ENCODE data around the gene NECTIN1. TPM values are rescaled to one million over a fixed set of nuclear protein-coding genes. Genes with fewer than 3 reads are reported as not detected.

NECTIN1 gene
- total and polyA plus RNA-seq, 2 donors (not counting 3 experiments of a cell fraction or from before 2014, with no cell fraction given): 10.8 to 23.6 TPM

DNA sequence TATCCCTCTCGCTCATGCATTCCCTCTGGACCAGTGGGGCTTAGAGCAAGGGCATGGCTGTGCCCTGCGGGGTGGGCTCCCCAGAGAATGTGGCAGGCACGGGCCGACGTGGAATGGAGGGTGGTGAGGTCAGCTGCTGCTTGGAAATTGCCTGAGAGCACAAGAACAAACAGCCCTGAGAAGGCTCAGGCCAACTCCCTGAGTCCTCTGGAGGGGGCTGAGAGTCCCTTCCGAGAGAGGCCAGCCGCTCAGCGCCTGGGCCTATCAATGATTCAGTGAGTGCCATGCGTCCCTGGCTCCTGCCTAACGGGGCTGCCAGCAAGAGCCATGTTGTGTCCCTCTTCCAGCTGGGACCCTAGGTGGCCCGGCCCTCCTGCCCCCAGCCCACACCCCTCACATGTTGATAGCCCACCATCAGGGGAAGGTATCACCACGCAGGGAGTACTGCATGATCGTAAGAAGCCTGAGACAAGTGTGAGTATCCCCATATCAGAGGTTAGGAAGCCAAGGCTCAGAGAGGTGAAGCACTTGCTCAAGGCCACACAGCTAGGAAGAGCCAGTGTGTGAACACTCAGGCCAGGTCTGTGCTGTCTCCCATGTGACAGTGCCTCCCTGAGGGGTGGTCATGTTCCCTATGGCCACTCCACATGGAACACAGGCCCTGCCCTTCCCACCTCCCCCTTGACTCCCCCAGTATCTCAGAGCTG, 55.8 kb downstream of the NECTIN1 start:
- no peak for TF ChIP-seq JUN (IDR thresholded peaks at IDR 0.05; ENCODE audit: borderline replicate concordance, insufficient read depth, insufficient read length, low read depth)
- TF ChIP-seq, protein P1, sequence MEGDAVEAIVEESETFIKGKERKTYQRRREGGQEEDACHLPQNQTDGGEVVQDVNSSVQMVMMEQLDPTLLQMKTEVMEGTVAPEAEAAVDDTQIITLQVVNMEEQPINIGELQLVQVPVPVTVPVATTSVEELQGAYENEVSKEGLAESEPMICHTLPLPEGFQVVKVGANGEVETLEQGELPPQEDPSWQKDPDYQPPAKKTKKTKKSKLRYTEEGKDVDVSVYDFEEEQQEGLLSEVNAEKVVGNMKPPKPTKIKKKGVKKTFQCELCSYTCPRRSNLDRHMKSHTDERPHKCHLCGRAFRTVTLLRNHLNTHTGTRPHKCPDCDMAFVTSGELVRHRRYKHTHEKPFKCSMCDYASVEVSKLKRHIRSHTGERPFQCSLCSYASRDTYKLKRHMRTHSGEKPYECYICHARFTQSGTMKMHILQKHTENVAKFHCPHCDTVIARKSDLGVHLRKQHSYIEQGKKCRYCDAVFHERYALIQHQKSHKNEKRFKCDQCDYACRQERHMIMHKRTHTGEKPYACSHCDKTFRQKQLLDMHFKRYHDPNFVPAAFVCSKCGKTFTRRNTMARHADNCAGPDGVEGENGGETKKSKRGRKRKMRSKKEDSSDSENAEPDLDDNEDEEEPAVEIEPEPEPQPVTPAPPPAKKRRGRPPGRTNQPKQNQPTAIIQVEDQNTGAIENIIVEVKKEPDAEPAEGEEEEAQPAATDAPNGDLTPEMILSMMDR (IDR thresholded peaks at IDR 0.05; ENCODE audit: extremely low read depth in 1 of 2, insufficient read depth in 1 of 2, low read depth in 1 of 2, low read length in 2 of 2): no peak
- TF ChIP-seq, protein P2, sequence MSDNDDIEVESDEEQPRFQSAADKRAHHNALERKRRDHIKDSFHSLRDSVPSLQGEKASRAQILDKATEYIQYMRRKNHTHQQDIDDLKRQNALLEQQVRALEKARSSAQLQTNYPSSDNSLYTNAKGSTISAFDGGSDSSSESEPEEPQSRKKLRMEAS (IDR thresholded peaks at IDR 0.05; ENCODE audit: insufficient read depth, insufficient read length): no peak
- dilution Hi-C loops (cut with MboI; ENCODE audit: extremely low pct_ligation_motif_present, low sequenced_read_pairs) (no loop called here), intact Hi-C loops (cut with micrococcal nuclease) (no loop called here)
- no TSS peak for BruUV-seq (replicated peaks)
- Histone ChIP-seq H4K20me1 (replicated peaks; ENCODE audit: control insufficient read depth, extremely low read depth, insufficient read depth, low read length) (no peaks in the 10 kb centered on the region), H3K4me1 (ENCODE audit: control insufficient read depth, extremely low read depth, insufficient read depth, low read length) (peaks cover 26% of the 10 kb centered on the region), H3K4me3 (replicated peaks in 1 of 3; ENCODE audit: insufficient read depth in 1 of 3, low read depth in 1 of 3, low read length in 3 of 3) (no peak overlapping the region), H3K4me2 (ENCODE audit: insufficient read depth, low read length) (no peak overlapping the region), H3K9me1 (replicated peaks; ENCODE audit: control insufficient read depth, extremely low read depth, insufficient read depth, low read length) (no peaks in the 10 kb centered on the region), H3K79me2 (ENCODE audit: control insufficient read depth, insufficient read depth, low read length) (no peaks in the 10 kb centered on the region), H3K27me3 (ENCODE audit: control insufficient read depth in 2 of 2, insufficient read depth in 2 of 2, low read length in 2 of 2) (no peaks in the 10 kb centered on the region), H3K36me3 (ENCODE audit: control insufficient read depth in 2 of 2, extremely low read depth in 1 of 2, insufficient read depth in 2 of 2, low read length in 2 of 2) (peaks cover 0 to 3% of the 10 kb centered on the region in 2 experiments), H2AFZ (ENCODE audit: low read depth, low read length) (no peak overlapping the region), H3K27ac (ENCODE audit: insufficient read depth, low read depth, low read length) (no peak overlapping the region), H3K9me3 (replicated peaks; ENCODE audit: control insufficient read depth, insufficient read depth, low read length) (no peaks in the 10 kb centered on the region), H3K9ac (replicated peaks; ENCODE audit: extremely low read depth, insufficient read depth, low read length) (no peak overlapping the region)
- ChIA-PET POLR2A (no interaction called here), CTCF (interaction anchor here (4.3 to 11.6 kb wide), 2 partner anchors 55 kb away, joined by 47 to 128 read pairs; partner anchors contain the start of gene NECTIN1)
- no peak for FAIRE-seq
- no peak for DNase-seq (ENCODE audit: low read depth, low spot score)

DNA sequence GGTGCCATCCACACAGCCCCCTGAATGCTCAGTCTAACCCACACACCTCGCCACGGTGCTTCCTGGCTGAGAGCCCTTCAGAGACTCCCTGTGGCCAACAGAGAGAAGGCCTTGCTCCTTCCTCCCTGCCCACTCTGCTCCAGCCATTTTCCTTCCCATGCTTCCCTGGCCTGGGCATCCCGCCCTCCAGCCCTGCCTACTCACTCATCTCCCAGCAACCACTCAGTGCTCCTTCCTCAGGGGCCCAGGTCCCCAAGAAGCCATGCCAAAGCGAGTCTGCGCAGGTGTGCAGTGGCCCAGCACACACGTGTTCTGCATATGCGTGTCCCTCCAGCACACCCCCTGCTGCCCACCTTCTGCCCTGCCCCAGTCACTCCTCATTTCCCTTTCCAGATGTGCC, 56.4 kb downstream of the NECTIN1 start:
- Histone ChIP-seq H4K20me1 (replicated peaks; ENCODE audit: control insufficient read depth, extremely low read depth, insufficient read depth, low read length) (no peaks in the 10 kb centered on the region), H3K27me3 (ENCODE audit: control insufficient read depth in 2 of 2, insufficient read depth in 2 of 2, low read length in 2 of 2) (no peaks in the 10 kb centered on the region), H3K4me3 (replicated peaks in 1 of 3; ENCODE audit: insufficient read depth in 1 of 3, low read depth in 1 of 3, low read length in 3 of 3) (no peak overlapping the region), H2AFZ (ENCODE audit: low read depth, low read length) (no peak overlapping the region), H3K27ac (ENCODE audit: insufficient read depth, low read depth, low read length) (no peak overlapping the region), H3K9me1 (replicated peaks; ENCODE audit: control insufficient read depth, extremely low read depth, insufficient read depth, low read length) (no peaks in the 10 kb centered on the region), H3K4me2 (ENCODE audit: insufficient read depth, low read length) (no peak overlapping the region), H3K4me1 (ENCODE audit: control insufficient read depth, extremely low read depth, insufficient read depth, low read length) (peaks cover 26% of the 10 kb centered on the region), H3K79me2 (ENCODE audit: control insufficient read depth, insufficient read depth, low read length) (no peaks in the 10 kb centered on the region), H3K9ac (replicated peaks; ENCODE audit: extremely low read depth, insufficient read depth, low read length) (no peak overlapping the region), H3K9me3 (replicated peaks; ENCODE audit: control insufficient read depth, insufficient read depth, low read length) (no peaks in the 10 kb centered on the region), H3K36me3 (ENCODE audit: control insufficient read depth in 2 of 2, extremely low read depth in 1 of 2, insufficient read depth in 2 of 2, low read length in 2 of 2) (peaks cover 0 to 3% of the 10 kb centered on the region in 2 experiments)
- FAIRE-seq (no peak), DNase-seq (ENCODE audit: low read depth, low spot score) (no peak)
- POLR2A ChIA-PET: no interaction called here
- intact Hi-C loops (cut with micrococcal nuclease) (no loop called here), dilution Hi-C loops (cut with MboI; ENCODE audit: extremely low pct_ligation_motif_present, low sequenced_read_pairs) (no loop called here)
- BruUV-seq (replicated peaks): no TSS peak
- CTCF ChIA-PET: interaction anchor here (11.6 kb wide), 1 partner anchor 55 kb away, joined by 128 read pairs; the partner anchor contains the start of gene NECTIN1
- TF ChIP-seq EZH2 (IDR thresholded peaks at IDR 0.05; ENCODE audit: borderline replicate concordance, low read depth, low read length, severe bottlenecking) (no peak), POLR2AphosphoS5 (IDR thresholded peaks at IDR 0.05; ENCODE audit: insufficient read depth, low read depth, low read length) (no peak), GATA2 (IDR thresholded peaks at IDR 0.05; ENCODE audit: insufficient read depth, insufficient read length, low read depth, low read length) (no peak), MYC (IDR thresholded peaks at IDR 0.05; ENCODE audit: low read depth, low read length) (no peak), POLR2A (IDR thresholded peaks at IDR 0.05; ENCODE audit: low read depth, low read length) (no peak), FOS (IDR thresholded peaks at IDR 0.05; ENCODE audit: borderline replicate concordance, insufficient read depth, low read length) (no peak), JUN (IDR thresholded peaks at IDR 0.05; ENCODE audit: borderline replicate concordance, insufficient read depth, insufficient read length, low read depth) (no peak)
- TF ChIP-seq, protein P2 (IDR thresholded peaks at IDR 0.05; ENCODE audit: insufficient read depth, insufficient read length): no peak
- TF ChIP-seq, protein P1 (IDR thresholded peaks at IDR 0.05; ENCODE audit: extremely low read depth in 1 of 2, insufficient read depth in 1 of 2, low read depth in 1 of 2, low read length in 2 of 2): no peak

All from endothelial cell of umbilical vein (primary cell).